ENCODE data around the gene CEP55. TPM values are rescaled to one million over a fixed set of nuclear protein-coding genes. Genes with fewer than 3 reads are reported as not detected.

Gene CEP55
- total and polyA plus RNA-seq, 10 of the 15 experiments (the other 5 are each of a cell fraction or from before 2014, with no cell fraction given): 14.6 to 83.6 (median 52.0) TPM

GRCh38 chr10:93473161-93473560 is 23.3 kb upstream of the CEP55 start:
- FAIRE-seq (no peak), DNase-seq (ENCODE audit: low read depth, low spot score) (no peak), ATAC-seq (no peak)
- no peaks in the 10 kb centered on the region for H3K9me3 ChIP-seq (replicated peaks; ENCODE audit: control insufficient read depth, insufficient read depth, low read length)
- no peaks in the 10 kb centered on the region for H3K27me3 ChIP-seq (replicated peaks in 1 of 2; ENCODE audit: control insufficient read depth in 2 of 2, insufficient read depth in 2 of 2, low read length in 1 of 2)
- no peaks in the 10 kb centered on the region for H3K4me1 ChIP-seq (ENCODE audit: control insufficient read depth, insufficient read depth, low read length)
- H3K4me2 ChIP-seq (ENCODE audit: control insufficient read depth, insufficient read depth): no peak overlapping the region
- CTCF ChIA-PET: interaction anchor here (2.0 kb wide), 1 partner anchor 9 kb away, joined by 9 read pairs; the partner anchor contains the start of gene MYOF
- H4K20me1 ChIP-seq (ENCODE audit: control insufficient read depth, insufficient read depth): no peaks in the 10 kb centered on the region
- TF ChIP-seq BRCA1 (IDR thresholded peaks at IDR 0.05; ENCODE audit: low read depth, low read length) (no peak), HDAC6 (IDR thresholded peaks at IDR 0.05; ENCODE audit: unreplicated experiment) (no peak), RB1 (IDR thresholded peaks at IDR 0.05; ENCODE audit: borderline replicate concordance) (no peak), SRF (IDR thresholded peaks at IDR 0.05; ENCODE audit: low read depth in 2 of 2, low read length in 2 of 2) (no peak)
- no peak overlapping the region for H3K27ac ChIP-seq (ENCODE audit: control insufficient read depth, insufficient read depth)
- SMC1A ChIA-PET (ENCODE audit: uncharacterized antibody, unreplicated experiment): interaction anchor here (1.9 kb wide), 1 partner anchor 9 kb away, joined by 4 read pairs; the partner anchor contains the start of gene MYOF
- POLR2A ChIA-PET: no interaction called here
- RAD21 ChIA-PET (ENCODE audit: unreplicated experiment): interaction anchor here (1.4 kb wide), 1 partner anchor 10 kb away, joined by 3 read pairs; no protein-coding TSS in a partner anchor
- intact Hi-C loops (cut with micrococcal nuclease; ENCODE audit: unreplicated experiment) (no loop called here), in situ Hi-C loops (cut with MboI) (no loop called here)
- H2AFZ ChIP-seq (ENCODE audit: control insufficient read depth, low read depth, low read length): no peak overlapping the region
- H3K79me2 ChIP-seq (ENCODE audit: control insufficient read depth, insufficient read depth, low read length): no peaks in the 10 kb centered on the region
- no TSS peak for BruUV-seq (replicated peaks)
- no peak overlapping the region for H3K4me3 ChIP-seq
- H3K36me3 ChIP-seq (ENCODE audit: control insufficient read depth in 2 of 2, insufficient read depth in 2 of 2, low read length in 1 of 2): no peaks in the 10 kb centered on the region
- no peak overlapping the region for H3K9ac ChIP-seq (ENCODE audit: control insufficient read depth, insufficient read depth, low read length)
- WGBS (ENCODE audit: insufficient coverage, insufficient replicate concordance, low lambda C conversion rate, missing lambda C conversion rate): 36% methylated on average over 2 of the region's 2 CpGs

- no peak overlapping the region for H3K4me2 ChIP-seq (ENCODE audit: control insufficient read depth, insufficient read depth)
- 37% methylated on average over 7 of the region's 7 CpGs for WGBS (ENCODE audit: insufficient coverage, insufficient replicate concordance, low lambda C conversion rate, missing lambda C conversion rate)
- no peaks in the 10 kb centered on the region for H3K79me2 ChIP-seq (ENCODE audit: control insufficient read depth, insufficient read depth, low read length)
- FAIRE-seq (no peak), DNase-seq (ENCODE audit: low read depth, low spot score) (no peak), ATAC-seq (no peak)
- H3K36me3 ChIP-seq (ENCODE audit: control insufficient read depth in 2 of 2, insufficient read depth in 2 of 2, low read length in 1 of 2): no peaks in the 10 kb centered on the region
- H3K27ac ChIP-seq (ENCODE audit: control insufficient read depth, insufficient read depth): no peak overlapping the region
- ChIA-PET CTCF (interaction anchor here (1.1 to 3.2 kb wide), 4 partner anchors 8 to 97 kb away, joined by 5 to 16 read pairs (median 7); partner anchors contain the start of gene MYOF), POLR2A (no interaction called here), SMC1A (ENCODE audit: uncharacterized antibody, unreplicated experiment) (interaction anchor here (1.9 kb wide), 1 partner anchor 8 kb away, joined by 4 read pairs; the partner anchor contains the start of gene MYOF), RAD21 (ENCODE audit: unreplicated experiment) (interaction anchor here (1.4 kb wide), 1 partner anchor 9 kb away, joined by 3 read pairs; no protein-coding TSS in a partner anchor)
- no peaks in the 10 kb centered on the region for H4K20me1 ChIP-seq (ENCODE audit: control insufficient read depth, insufficient read depth)
- no peaks in the 10 kb centered on the region for H3K9me3 ChIP-seq (replicated peaks; ENCODE audit: control insufficient read depth, insufficient read depth, low read length)
- no peak overlapping the region for H3K4me3 ChIP-seq
- intact Hi-C loops (cut with micrococcal nuclease; ENCODE audit: unreplicated experiment): no loop called here
- BruUV-seq (replicated peaks): no TSS peak
- TF ChIP-seq FOXK2 (IDR thresholded peaks at IDR 0.05) (no peak), SUZ12 (IDR thresholded peaks at IDR 0.05; ENCODE audit: unreplicated experiment) (no peak), USF2 (IDR thresholded peaks at IDR 0.05; ENCODE audit: borderline replicate concordance, low read depth, low read length) (no peak), SREBF1 (IDR thresholded peaks at IDR 0.05; ENCODE audit: low read length) (no peak), MEF2B (IDR thresholded peaks at IDR 0.05; ENCODE audit: partially characterized antibody, poor library complexity, severe bottlenecking) (no peak)
- in situ Hi-C loops (cut with MboI): no loop called here
- no peaks in the 10 kb centered on the region for H3K4me1 ChIP-seq (ENCODE audit: control insufficient read depth, insufficient read depth, low read length)
- H2AFZ ChIP-seq (ENCODE audit: control insufficient read depth, low read depth, low read length): no peak overlapping the region
- H3K9ac ChIP-seq (ENCODE audit: control insufficient read depth, insufficient read depth, low read length): no peak overlapping the region
- H3K27me3 ChIP-seq (replicated peaks in 1 of 2; ENCODE audit: control insufficient read depth in 2 of 2, insufficient read depth in 2 of 2, low read length in 1 of 2): no peaks in the 10 kb centered on the region
Measured at GRCh38 chr10:93473804-93474472, 22.5 kb upstream of the CEP55 start.

Measured in GM12878 (cell line).